AG20443 (cell line): ENCODE data around the gene CTNNA2.

Experiments
- DNase-seq: peaks from one replicate; pipeline ENCODE4 v3.0.0; 2012; ENCODE audit warnings: low spot score, mixed read lengths

The CTNNA2 gene

GRCh38 chr2:80330527-80331450 is 817.9 kb downstream of the CTNNA2 start:
- DNase-seq, result no peak

GRCh38 chr2:80333886-80334285 is 821.0 kb downstream of the CTNNA2 start:
- no peak for DNase-seq

- DNase-seq, result no peak
Observed at GRCh38 chr2:80335411-80335810, 822.6 kb downstream of the CTNNA2 start.

GRCh38 chr2:80338794-80339193 is 825.9 kb downstream of the CTNNA2 start:
- DNase-seq, result no peak

GRCh38 chr2:80340022-80340421 is 827.2 kb downstream of the CTNNA2 start:
- no peak for DNase-seq

- no peak for DNase-seq
Observed at GRCh38 chr2:80348078-80348477, 835.2 kb downstream of the CTNNA2 start.

- no peak for DNase-seq
Observed at GRCh38 chr2:80348953-80349352, 836.1 kb downstream of the CTNNA2 start.

GRCh38 chr2:80351231-80351630 is 838.4 kb downstream of the CTNNA2 start:
- no peak for DNase-seq

- DNase-seq, result no peak
Observed at GRCh38 chr2:80354858-80355257, 842.0 kb downstream of the CTNNA2 start.

GRCh38 chr2:80361904-80362303 is 849.1 kb downstream of the CTNNA2 start:
- DNase-seq, result no peak

- DNase-seq, result no peak
Observed at GRCh38 chr2:80363330-80363729, 850.5 kb downstream of the CTNNA2 start.

- DNase-seq, result no peak
Observed at GRCh38 chr2:80363791-80364349, 851.0 kb downstream of the CTNNA2 start.

GRCh38 chr2:80364524-80365212 is 851.8 kb downstream of the CTNNA2 start:
- DNase-seq, result no peak

- no peak for DNase-seq
Observed at GRCh38 chr2:80365762-80366161, 852.9 kb downstream of the CTNNA2 start.

GRCh38 chr2:80370375-80371009 is 857.6 kb downstream of the CTNNA2 start:
- no peak for DNase-seq

- no peak for DNase-seq
Observed at GRCh38 chr2:80374105-80374504, 861.3 kb downstream of the CTNNA2 start.

- no peak for DNase-seq
Observed at GRCh38 chr2:80377071-80377470, 864.2 kb downstream of the CTNNA2 start.

- peak; percentile 11 for DNase-seq
Observed at GRCh38 chr2:80380736-80381135, 867.9 kb downstream of the CTNNA2 start.

- no peak for DNase-seq
Observed at GRCh38 chr2:80381666-80382065, 868.8 kb downstream of the CTNNA2 start.

- peak; percentile 14 for DNase-seq
Observed at GRCh38 chr2:80392441-80392840, 879.6 kb downstream of the CTNNA2 start.

- no peak for DNase-seq
Observed at GRCh38 chr2:80393991-80394390, 881.1 kb downstream of the CTNNA2 start.

- no peak for DNase-seq
Observed at GRCh38 chr2:80395251-80395650, 882.4 kb downstream of the CTNNA2 start.
